ENCODE measurements around the gene ARID1B.

The ARID1B gene

GRCh38 chr6:156756630-156757610, 20.3 kb upstream of the ARID1B start:
- no peak for TF ChIP-seq CTCF (IDR thresholded peaks at IDR 0.05)
- H3K36me3 ChIP-seq = no peaks in the 10 kb centered on the region
- H3K4me3 ChIP-seq = no peak overlapping the region
- DNase-seq = no peak
- no peaks in the 10 kb centered on the region for H3K9me3 ChIP-seq
- no peaks in the 10 kb centered on the region for H3K27me3 ChIP-seq
- peaks cover 0 to 4% (median 0%) of the 10 kb centered on the region in 4 donors for H3K4me1 ChIP-seq
- no peak overlapping the region for H3K27ac ChIP-seq
- intact Hi-C loops (cut with DNase I; ENCODE audit: low total_unique reads) = no loop called here

GRCh38 chr6:156757849-156758248, 19.3 kb upstream of the ARID1B start:
- no peaks in the 10 kb centered on the region for H3K27me3 ChIP-seq
- TF ChIP-seq CTCF (IDR thresholded peaks at IDR 0.05) = no peak
- intact Hi-C loops (cut with DNase I; ENCODE audit: low total_unique reads) = no loop called here

GRCh38 chr6:156760377-156760776, 16.8 kb upstream of the ARID1B start:
- no peak for DNase-seq
- TF ChIP-seq CTCF (IDR thresholded peaks at IDR 0.05) = no peak
- H3K4me1 ChIP-seq = no peaks in the 10 kb centered on the region
- H3K4me3 ChIP-seq = no peak overlapping the region
- no peaks in the 10 kb centered on the region for H3K27me3 ChIP-seq
- no peaks in the 10 kb centered on the region for H3K9me3 ChIP-seq
- intact Hi-C loops (cut with DNase I; ENCODE audit: low total_unique reads) = no loop called here
- H3K36me3 ChIP-seq = no peaks in the 10 kb centered on the region
- H3K27ac ChIP-seq = no peak overlapping the region

More at GRCh38 chr6:156757849-156758248, 19.3 kb upstream of the ARID1B start:
- Histone ChIP-seq H3K27ac (no peak overlapping the region), H3K4me1 (no peaks in the 10 kb centered on the region), H3K4me3 (no peak overlapping the region), H3K36me3 (no peaks in the 10 kb centered on the region), H3K9me3 (no peaks in the 10 kb centered on the region)
- no peak for DNase-seq

GRCh38 chr6:156762547-156762946, 14.6 kb upstream of the ARID1B start:
- H3K36me3 ChIP-seq = no peaks in the 10 kb centered on the region
- H3K4me3 ChIP-seq = no peak overlapping the region
- H3K9me3 ChIP-seq = no peaks in the 10 kb centered on the region
- intact Hi-C loops (cut with DNase I; ENCODE audit: low total_unique reads) = no loop called here
- no peak for TF ChIP-seq CTCF (IDR thresholded peaks at IDR 0.05)
- no peak for DNase-seq
- no peaks in the 10 kb centered on the region for H3K27me3 ChIP-seq
- no peak overlapping the region for H3K27ac ChIP-seq
- no peaks in the 10 kb centered on the region for H3K4me1 ChIP-seq

DNA sequence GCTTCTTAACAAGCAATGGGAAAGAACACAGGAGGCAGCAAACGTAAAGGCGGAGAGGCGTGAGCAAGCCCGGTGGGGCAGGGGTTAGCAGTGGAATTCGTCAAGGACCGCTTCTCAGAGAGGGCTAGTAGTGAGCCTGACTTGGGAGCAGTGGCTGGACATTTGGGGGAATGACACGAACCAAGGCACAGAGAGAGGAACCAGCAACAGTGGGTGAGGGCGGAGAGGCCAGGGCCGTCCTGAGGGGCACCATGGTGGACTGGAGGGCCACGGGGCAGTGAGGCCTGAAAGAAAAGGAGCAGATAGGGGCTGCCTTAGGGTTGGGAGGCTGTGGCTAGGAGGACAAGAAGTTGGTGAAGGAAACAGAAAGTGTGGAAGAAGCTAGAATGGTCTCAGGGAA, 12.1 kb upstream of the ARID1B start:
- no peaks in the 10 kb centered on the region for H3K9me3 ChIP-seq
- intact Hi-C loops (cut with DNase I; ENCODE audit: low total_unique reads) = loop anchor here (5.0 kb wide), 1 partner anchor 198 kb away; no protein-coding TSS in a partner anchor
- H3K27me3 ChIP-seq = no peaks in the 10 kb centered on the region
- no peaks in the 10 kb centered on the region for H3K4me1 ChIP-seq
- TF ChIP-seq CTCF (IDR thresholded peaks at IDR 0.05) = no peak
- no peak for DNase-seq
- H3K36me3 ChIP-seq = no peaks in the 10 kb centered on the region
- no peak overlapping the region for H3K4me3 ChIP-seq
- no peak overlapping the region for H3K27ac ChIP-seq
